ENCODE results near the gene CBX2.

CBX2 gene

DNA sequence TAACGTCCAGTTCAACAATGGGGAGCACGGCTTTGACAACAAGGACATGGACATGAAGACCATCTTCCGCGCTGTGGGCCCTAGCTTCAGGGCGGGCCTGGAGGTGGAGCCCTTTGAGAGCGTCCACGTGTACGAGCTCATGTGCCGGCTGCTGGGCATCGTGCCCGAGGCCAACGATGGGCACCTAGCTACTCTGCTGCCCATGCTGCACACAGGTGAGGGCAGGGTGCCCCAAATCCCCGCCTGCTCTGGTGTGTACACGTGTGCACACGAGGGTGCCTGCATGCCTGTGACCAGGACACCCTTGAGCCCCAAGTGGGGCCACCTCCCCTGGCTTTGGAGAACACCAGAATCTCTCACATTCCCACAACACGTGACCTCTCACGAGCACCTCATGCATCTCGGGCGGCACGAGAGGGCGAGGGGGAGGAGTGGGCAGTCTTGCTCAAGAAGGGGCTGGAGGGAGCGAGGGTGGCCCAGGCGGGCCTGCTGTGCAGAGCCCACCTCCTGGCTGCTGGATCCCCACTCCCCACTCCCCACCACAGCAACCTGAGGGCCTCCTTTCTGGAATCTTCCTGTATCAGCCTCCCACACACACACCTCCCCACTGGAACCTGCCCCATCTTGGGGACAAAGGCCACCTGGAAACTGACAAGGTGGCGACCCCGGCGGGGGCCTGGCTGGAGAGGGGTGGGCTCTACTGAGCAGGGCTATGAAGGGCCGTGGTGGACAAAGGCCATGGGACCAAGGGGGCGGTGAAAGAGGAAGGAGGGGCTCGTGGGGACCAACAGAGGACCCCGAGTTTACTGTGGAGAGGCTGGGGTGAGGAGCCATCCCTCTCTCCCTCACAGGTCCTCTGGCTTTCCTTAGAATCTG, 40.7 kb upstream of the CBX2 start:
- H4K20me1 ChIP-seq (ENCODE audit: control insufficient read depth, insufficient read depth, low read depth, low read length) = no peaks in the 10 kb centered on the region
- H3F3A ChIP-seq (ENCODE audit: control insufficient read depth, insufficient read depth) = no peaks in the 10 kb centered on the region
- H3K4me2 ChIP-seq (ENCODE audit: low read length) = no peak overlapping the region
- H3K27me3 ChIP-seq (ENCODE audit: control insufficient read depth, low read length) = peaks cover 8% of the 10 kb centered on the region; the same call in 1 of the 2 replicates
- TF ChIP-seq, protein P1, sequence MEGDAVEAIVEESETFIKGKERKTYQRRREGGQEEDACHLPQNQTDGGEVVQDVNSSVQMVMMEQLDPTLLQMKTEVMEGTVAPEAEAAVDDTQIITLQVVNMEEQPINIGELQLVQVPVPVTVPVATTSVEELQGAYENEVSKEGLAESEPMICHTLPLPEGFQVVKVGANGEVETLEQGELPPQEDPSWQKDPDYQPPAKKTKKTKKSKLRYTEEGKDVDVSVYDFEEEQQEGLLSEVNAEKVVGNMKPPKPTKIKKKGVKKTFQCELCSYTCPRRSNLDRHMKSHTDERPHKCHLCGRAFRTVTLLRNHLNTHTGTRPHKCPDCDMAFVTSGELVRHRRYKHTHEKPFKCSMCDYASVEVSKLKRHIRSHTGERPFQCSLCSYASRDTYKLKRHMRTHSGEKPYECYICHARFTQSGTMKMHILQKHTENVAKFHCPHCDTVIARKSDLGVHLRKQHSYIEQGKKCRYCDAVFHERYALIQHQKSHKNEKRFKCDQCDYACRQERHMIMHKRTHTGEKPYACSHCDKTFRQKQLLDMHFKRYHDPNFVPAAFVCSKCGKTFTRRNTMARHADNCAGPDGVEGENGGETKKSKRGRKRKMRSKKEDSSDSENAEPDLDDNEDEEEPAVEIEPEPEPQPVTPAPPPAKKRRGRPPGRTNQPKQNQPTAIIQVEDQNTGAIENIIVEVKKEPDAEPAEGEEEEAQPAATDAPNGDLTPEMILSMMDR (IDR thresholded peaks at IDR 0.05; ENCODE audit: low read depth, low read length, poor library complexity, severe bottlenecking) = no peak
- no peak for TF ChIP-seq EZH2phosphoT487 (IDR thresholded peaks at IDR 0.05; ENCODE audit: borderline replicate concordance, low read length)
- H3K27ac ChIP-seq (ENCODE audit: low read depth, low read length) = no peak overlapping the region
- no peaks in the 10 kb centered on the region for H3K79me2 ChIP-seq (ENCODE audit: control insufficient read depth, low read length)
- H3K4me3 ChIP-seq (ENCODE audit: low read length) = no peak overlapping the region
- H3K9me2 ChIP-seq (replicated peaks; ENCODE audit: control insufficient read depth, low read length) = no peaks in the 10 kb centered on the region
- H3K4me1 ChIP-seq (ENCODE audit: control insufficient read depth, low read length) = peaks cover 17% of the 10 kb centered on the region
- no peaks in the 10 kb centered on the region for H3K36me3 ChIP-seq (ENCODE audit: control insufficient read depth, low read length)
- H3K9me3 ChIP-seq (ENCODE audit: control insufficient read depth, insufficient read depth, low read length) = no peaks in the 10 kb centered on the region

DNA sequence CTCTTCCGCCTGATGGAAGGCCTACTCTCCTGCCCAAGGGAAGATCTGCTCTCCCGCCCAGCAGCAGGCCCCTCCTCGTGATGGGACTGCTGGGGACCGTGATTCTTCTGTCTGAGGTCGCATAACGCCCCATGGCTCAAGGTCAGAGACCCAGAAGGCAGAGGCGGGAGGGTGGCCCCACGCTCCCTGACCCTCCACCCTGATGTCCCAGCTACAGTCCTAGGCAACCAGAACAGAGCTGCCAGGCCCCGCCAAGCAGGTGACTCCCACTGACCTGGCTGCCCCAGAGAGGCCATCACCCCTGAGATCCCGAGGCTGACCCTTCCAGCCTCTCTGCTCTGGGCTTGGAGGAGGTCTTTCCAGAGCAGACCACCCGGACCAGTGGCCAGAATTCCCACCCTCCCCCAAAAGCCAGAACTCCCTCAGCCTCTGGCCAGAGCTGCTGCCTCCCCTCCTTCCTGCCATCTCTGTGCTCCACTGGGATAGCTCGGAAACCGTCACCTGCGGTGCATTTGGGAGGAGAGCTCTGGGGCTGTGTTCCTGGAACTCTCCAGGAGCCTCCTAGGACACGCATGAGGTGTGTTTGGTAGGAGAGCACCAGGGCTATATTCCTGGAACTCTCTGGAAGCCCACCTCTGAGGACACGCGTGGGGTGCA, 39.9 kb upstream of the CBX2 start:
- H3K27me3 ChIP-seq (ENCODE audit: control insufficient read depth, low read length) = peaks cover 10% of the 10 kb centered on the region
- no peak overlapping the region for H3K27ac ChIP-seq (ENCODE audit: low read depth, low read length)
- no peaks in the 10 kb centered on the region for H3K36me3 ChIP-seq (ENCODE audit: control insufficient read depth, low read length)
- no peaks in the 10 kb centered on the region for H3K9me2 ChIP-seq (replicated peaks; ENCODE audit: control insufficient read depth, low read length)
- no peaks in the 10 kb centered on the region for H3F3A ChIP-seq (ENCODE audit: control insufficient read depth, insufficient read depth)
- no peak for TF ChIP-seq EZH2phosphoT487 (IDR thresholded peaks at IDR 0.05; ENCODE audit: borderline replicate concordance, low read length)
- TF ChIP-seq, protein P1 (IDR thresholded peaks at IDR 0.05; ENCODE audit: low read depth, low read length, poor library complexity, severe bottlenecking) = no peak
- no peaks in the 10 kb centered on the region for H3K9me3 ChIP-seq (ENCODE audit: control insufficient read depth, insufficient read depth, low read length)
- H3K4me1 ChIP-seq (ENCODE audit: control insufficient read depth, low read length) = peaks cover 10% of the 10 kb centered on the region
- no peak overlapping the region for H3K4me3 ChIP-seq (ENCODE audit: low read length)
- H4K20me1 ChIP-seq (ENCODE audit: control insufficient read depth, insufficient read depth, low read depth, low read length) = no peaks in the 10 kb centered on the region
- H3K79me2 ChIP-seq (ENCODE audit: control insufficient read depth, low read length) = no peaks in the 10 kb centered on the region
- H3K4me2 ChIP-seq (ENCODE audit: low read length) = no peak overlapping the region

DNA sequence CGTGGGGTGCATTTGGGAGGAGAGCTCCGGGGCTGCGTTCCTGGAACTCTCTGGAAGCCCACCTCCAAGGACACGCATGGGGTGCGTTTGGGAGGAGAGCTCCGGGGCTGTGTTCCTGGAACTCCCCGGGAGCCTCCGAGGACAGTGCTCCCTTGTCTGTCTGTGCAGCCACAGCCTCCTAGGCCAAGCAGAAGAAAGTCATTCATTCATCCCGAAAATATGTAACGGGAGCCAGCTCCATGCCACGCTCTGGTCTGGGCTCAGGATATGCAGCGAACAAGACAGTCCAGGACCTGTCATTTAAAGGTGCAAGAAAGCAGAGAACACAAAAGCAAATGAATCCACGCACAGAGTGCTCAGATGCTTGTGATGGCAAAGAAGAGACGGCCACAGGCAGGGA, 39.3 kb upstream of the CBX2 start:
- H3K4me3 ChIP-seq (ENCODE audit: low read length) = no peak overlapping the region
- H3F3A ChIP-seq (ENCODE audit: control insufficient read depth, insufficient read depth) = no peaks in the 10 kb centered on the region
- H3K4me1 ChIP-seq (ENCODE audit: control insufficient read depth, low read length) = peaks cover 4% of the 10 kb centered on the region
- H3K4me2 ChIP-seq (ENCODE audit: low read length) = no peak overlapping the region
- no peak for TF ChIP-seq EZH2phosphoT487 (IDR thresholded peaks at IDR 0.05; ENCODE audit: borderline replicate concordance, low read length)
- TF ChIP-seq, protein P1 (IDR thresholded peaks at IDR 0.05; ENCODE audit: low read depth, low read length, poor library complexity, severe bottlenecking) = no peak
- H3K9me3 ChIP-seq (ENCODE audit: control insufficient read depth, insufficient read depth, low read length) = no peaks in the 10 kb centered on the region
- H3K27me3 ChIP-seq (ENCODE audit: control insufficient read depth, low read length) = peaks cover 10% of the 10 kb centered on the region
- no peaks in the 10 kb centered on the region for H4K20me1 ChIP-seq (ENCODE audit: control insufficient read depth, insufficient read depth, low read depth, low read length)
- H3K27ac ChIP-seq (ENCODE audit: low read depth, low read length) = no peak overlapping the region
- H3K79me2 ChIP-seq (ENCODE audit: control insufficient read depth, low read length) = no peaks in the 10 kb centered on the region
- no peaks in the 10 kb centered on the region for H3K36me3 ChIP-seq (ENCODE audit: control insufficient read depth, low read length)
- no peaks in the 10 kb centered on the region for H3K9me2 ChIP-seq (replicated peaks; ENCODE audit: control insufficient read depth, low read length)

All from DOHH2 (cell line).